ENCODE results near the gene CLTRN. TPM values are rescaled to one million over a fixed set of nuclear protein-coding genes. Genes with fewer than 3 reads are reported as not detected.

The CLTRN gene
- total and polyA plus RNA-seq, 2 of the 8 experiments (the other 6 are each of a cell fraction or from before 2014, with no cell fraction given): 1.2 to 1.3 TPM

- H3K23me2 ChIP-seq (ENCODE audit: low read depth, low read length): no peaks in the 10 kb centered on the region
- H3K14ac ChIP-seq (ENCODE audit: insufficient read length): no peak overlapping the region
- H3K4me1 ChIP-seq (replicated peaks in 1 of 4; ENCODE audit: control insufficient read depth in 3 of 4, insufficient read depth in 4 of 4, low read length in 3 of 4): no peaks in the 10 kb centered on the region; a peak in 1 of 7 replicates
- H2BK5ac ChIP-seq (ENCODE audit: low read depth, low read length): no peak overlapping the region
- no peaks in the 10 kb centered on the region for H3K79me1 ChIP-seq (ENCODE audit: low read depth, low read length)
- no peaks in the 10 kb centered on the region for H3K36me3 ChIP-seq (ENCODE audit: control insufficient read depth in 2 of 4, insufficient read depth in 4 of 4, low read length in 3 of 4)
- no peak overlapping the region for H2BK12ac ChIP-seq (ENCODE audit: low read depth, low read length)
- CTCF ChIA-PET (ENCODE audit: partially characterized antibody): no interaction called here
- H3K4me2 ChIP-seq (ENCODE audit: insufficient read depth in 1 of 2, low read depth in 2 of 2, low read length in 2 of 2): no peak overlapping the region
- no peaks in the 10 kb centered on the region for H3K9me3 ChIP-seq (ENCODE audit: insufficient read depth in 2 of 2, low read depth in 1 of 2, low read length in 1 of 2)
- H2AK5ac ChIP-seq (ENCODE audit: low read depth, low read length): no peak overlapping the region
- no peak overlapping the region for H2BK15ac ChIP-seq (ENCODE audit: low read length)
- 80% methylated on average over 1 of the region's 1 CpG; no CpG with 5 or more reads in 1 of the 2 experiments for WGBS, 2 experiments (ENCODE audit: extremely low coverage in 1 of 2, insufficient coverage in 1 of 2, insufficient read length in 1 of 2, insufficient replicate concordance in 2 of 2, low coverage in 1 of 2, low lambda C conversion rate in 2 of 2, missing lambda C conversion rate in 1 of 2)
- H4K8ac ChIP-seq (ENCODE audit: extremely low read depth, insufficient read depth, low read length): no peak overlapping the region
- H4K5ac ChIP-seq (ENCODE audit: insufficient read length, low read depth, low read length): no peak overlapping the region
- no peak overlapping the region for H3K27ac ChIP-seq (ENCODE audit: low read depth, low read length)
- no peak overlapping the region for H3K18ac ChIP-seq (ENCODE audit: extremely low read depth, low read length)
- no peak overlapping the region for H3K9ac ChIP-seq (replicated peaks in 1 of 4; ENCODE audit: extremely low read depth in 1 of 4, low read depth in 3 of 4, low read length in 3 of 4)
- no peak overlapping the region for H3K4ac ChIP-seq (replicated peaks; ENCODE audit: insufficient read length, low read depth, low read length)
- H3K79me2 ChIP-seq (ENCODE audit: control insufficient read depth in 1 of 2, insufficient read depth in 2 of 2, low read length in 2 of 2): no peaks in the 10 kb centered on the region
- H4K20me1 ChIP-seq (replicated peaks in 1 of 2; ENCODE audit: control insufficient read depth in 1 of 2, insufficient read depth in 2 of 2, low read length in 2 of 2): no peaks in the 10 kb centered on the region
- no peak overlapping the region for H3K56ac ChIP-seq (replicated peaks; ENCODE audit: insufficient read length, low read depth, low read length)
- H2BK120ac ChIP-seq (replicated peaks; ENCODE audit: low read depth, low read length): no peak overlapping the region
- H2AFZ ChIP-seq (ENCODE audit: low read length): no peak overlapping the region
- H3K23ac ChIP-seq (ENCODE audit: insufficient read length): no peak overlapping the region
- DNase-seq (ENCODE audit: low read depth in 1 of 2, low spot score in 2 of 2) (no peak), FAIRE-seq (no peak)
- H4K91ac ChIP-seq (replicated peaks; ENCODE audit: insufficient read length, low read length): no peak overlapping the region
- POLR2A ChIA-PET (ENCODE audit: partially characterized antibody): no interaction called here
- H3K27me3 ChIP-seq (replicated peaks in 1 of 4; ENCODE audit: control insufficient read depth in 3 of 4, extremely low read depth in 1 of 4, insufficient read depth in 3 of 4, low read length in 3 of 4): no peaks in the 10 kb centered on the region
- no peak overlapping the region for H3K4me3 ChIP-seq (ENCODE audit: extremely low read depth in 1 of 4, insufficient read depth in 2 of 4, low read depth in 3 of 4, low read length in 4 of 4)
- no peak overlapping the region for H2BK20ac ChIP-seq (ENCODE audit: low read length)
- TF ChIP-seq USF2 (IDR thresholded peaks at IDR 0.05; ENCODE audit: low read length) (no peak), SP2 (IDR thresholded peaks at IDR 0.05; ENCODE audit: low read length) (no peak), ASH2L (IDR thresholded peaks at IDR 0.05; ENCODE audit: low read length) (no peak), EZH2 (IDR thresholded peaks at IDR 0.05; ENCODE audit: low read depth, low read length, severe bottlenecking) (no peak), EGR1 (IDR thresholded peaks at IDR 0.05; ENCODE audit: borderline replicate concordance, low read depth, low read length) (no peak)
Observed at GRCh38 chrX:15663439-15663838, 1.2 kb downstream of the CLTRN start.
